Body of pancreas (tissue), 4 donors: ENCODE measurements around the gene VTA1.

Source experiments
- POLR2A ChIP-seq, 3 donors: fragments of 450-650 bp; IDR thresholded peaks; one replicate each; pipeline ENCODE4 v1.6.1; 2016; ENCODE audit warnings: antibody characterized with exemption in 3 of 3, mild to moderate bottlenecking in 2 of 3
- TF ChIP-seq, protein P1 (sequence below), 7 experiments: fragments of 450-650 bp in 4 of 7; fragments of 200-600 bp in 3 of 7; sonication (generic) in 3 of 7; IDR thresholded peaks; one replicate each; pipeline ENCODE4 v1.5.1; 2016 to 2019; ENCODE audit warnings: antibody characterized with exemption in 7 of 7

GRCh38 chr6:142260748-142261147 is 113.7 kb downstream of the VTA1 start:
- TF ChIP-seq, protein P1, sequence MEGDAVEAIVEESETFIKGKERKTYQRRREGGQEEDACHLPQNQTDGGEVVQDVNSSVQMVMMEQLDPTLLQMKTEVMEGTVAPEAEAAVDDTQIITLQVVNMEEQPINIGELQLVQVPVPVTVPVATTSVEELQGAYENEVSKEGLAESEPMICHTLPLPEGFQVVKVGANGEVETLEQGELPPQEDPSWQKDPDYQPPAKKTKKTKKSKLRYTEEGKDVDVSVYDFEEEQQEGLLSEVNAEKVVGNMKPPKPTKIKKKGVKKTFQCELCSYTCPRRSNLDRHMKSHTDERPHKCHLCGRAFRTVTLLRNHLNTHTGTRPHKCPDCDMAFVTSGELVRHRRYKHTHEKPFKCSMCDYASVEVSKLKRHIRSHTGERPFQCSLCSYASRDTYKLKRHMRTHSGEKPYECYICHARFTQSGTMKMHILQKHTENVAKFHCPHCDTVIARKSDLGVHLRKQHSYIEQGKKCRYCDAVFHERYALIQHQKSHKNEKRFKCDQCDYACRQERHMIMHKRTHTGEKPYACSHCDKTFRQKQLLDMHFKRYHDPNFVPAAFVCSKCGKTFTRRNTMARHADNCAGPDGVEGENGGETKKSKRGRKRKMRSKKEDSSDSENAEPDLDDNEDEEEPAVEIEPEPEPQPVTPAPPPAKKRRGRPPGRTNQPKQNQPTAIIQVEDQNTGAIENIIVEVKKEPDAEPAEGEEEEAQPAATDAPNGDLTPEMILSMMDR (IDR thresholded peaks at IDR 0.05) = no peak
- no peak for TF ChIP-seq POLR2A (IDR thresholded peaks at IDR 0.05)
